DOHH2 (cell line): ENCODE results near the gene RNF180.
"Not testable (repeated sequence)": the region's sequence is repeated elsewhere in the genome, so short reads cannot be mapped to it uniquely, and the experiment has no call there.

ENCODE experiments used
- H3F3A ChIP-seq: fragments of 200-600 bp; sonication (generic), shearing (Covaris generic); 2 replicates; pipeline ENCODE4 v1.6.0; 2016; ENCODE audit warnings: antibody characterized with exemption, mild to moderate bottlenecking; ENCODE audit not compliant: control insufficient read depth, insufficient read depth
- H3K27ac ChIP-seq: fragments of 200-600 bp; sonication (generic); 2 replicates; pipeline ENCODE4 v1.5.1; 2014; ENCODE audit warnings: low read depth, mild to moderate bottlenecking, low read length, moderate library complexity
- H3K27me3 ChIP-seq: fragments of 200-600 bp; sonication (generic); 2 replicates; pipeline ENCODE4 v1.6.1; 2014; ENCODE audit warnings: mild to moderate bottlenecking, low read length, mixed read lengths; ENCODE audit not compliant: control insufficient read depth
- H3K36me3 ChIP-seq: fragments of 200-600 bp; sonication (generic); 2 replicates; pipeline ENCODE4 v1.6.1; 2014; ENCODE audit warnings: mild to moderate bottlenecking, low read length, moderate library complexity, mixed read lengths; ENCODE audit not compliant: control insufficient read depth
- H3K4me1 ChIP-seq: fragments of 200-600 bp; sonication (generic); 2 replicates; pipeline ENCODE4 v1.6.1; 2014; ENCODE audit warnings: mild to moderate bottlenecking, low read length, mixed read lengths; ENCODE audit not compliant: control insufficient read depth
- H3K4me2 ChIP-seq: fragments of 200-600 bp; sonication (generic); 2 replicates; pipeline ENCODE4 v1.6.0; 2014; ENCODE audit warnings: mild to moderate bottlenecking, low read length, moderate library complexity
- H3K4me3 ChIP-seq: fragments of 200-600 bp; sonication (generic); 2 replicates; pipeline ENCODE4 v1.5.1; 2014; ENCODE audit warnings: mild to moderate bottlenecking, low read length, mixed read lengths
- H3K79me2 ChIP-seq: fragments of 200-600 bp; sonication (generic); 2 replicates; pipeline ENCODE4 v1.6.1; 2014; ENCODE audit warnings: mild to moderate bottlenecking, low read length, mixed read lengths; ENCODE audit not compliant: control insufficient read depth
- H3K9me2 ChIP-seq: fragments of 200-600 bp; sonication (generic); replicated peaks from 2 replicates; pipeline ENCODE4 v1.6.1; 2014; ENCODE audit warnings: mild to moderate bottlenecking, low read length, mixed read lengths; ENCODE audit not compliant: control insufficient read depth
- H3K9me3 ChIP-seq: fragments of 200-600 bp; sonication (generic); 2 replicates; pipeline ENCODE4 v1.6.1; 2014; ENCODE audit warnings: antibody characterized with exemption, low read length, mixed read lengths; ENCODE audit not compliant: control insufficient read depth, insufficient read depth
- H4K20me1 ChIP-seq: fragments of 200-600 bp; sonication (generic); 2 replicates; pipeline ENCODE4 v1.6.0; 2014; ENCODE audit warnings: low read depth, mild to moderate bottlenecking, antibody characterized with exemption, low read length, moderate library complexity; ENCODE audit not compliant: control insufficient read depth, insufficient read depth
- EZH2phosphoT487 ChIP-seq: fragments of 200-600 bp; sonication (generic); IDR thresholded peaks from 2 replicates; pipeline ENCODE4 v1.6.1; 2017; ENCODE audit warnings: borderline replicate concordance, mild to moderate bottlenecking, antibody characterized with exemption, low read length, moderate library complexity, mixed read lengths
- TF ChIP-seq, protein P1 (sequence below): fragments of 200-600 bp; sonication (generic); IDR thresholded peaks from one replicate; pipeline ENCODE4 v1.5.1; 2014; ENCODE audit warnings: antibody characterized with exemption, mild to moderate bottlenecking, low read depth, low read length; ENCODE audit not compliant: poor library complexity, severe bottlenecking

Gene RNF180

DNA sequence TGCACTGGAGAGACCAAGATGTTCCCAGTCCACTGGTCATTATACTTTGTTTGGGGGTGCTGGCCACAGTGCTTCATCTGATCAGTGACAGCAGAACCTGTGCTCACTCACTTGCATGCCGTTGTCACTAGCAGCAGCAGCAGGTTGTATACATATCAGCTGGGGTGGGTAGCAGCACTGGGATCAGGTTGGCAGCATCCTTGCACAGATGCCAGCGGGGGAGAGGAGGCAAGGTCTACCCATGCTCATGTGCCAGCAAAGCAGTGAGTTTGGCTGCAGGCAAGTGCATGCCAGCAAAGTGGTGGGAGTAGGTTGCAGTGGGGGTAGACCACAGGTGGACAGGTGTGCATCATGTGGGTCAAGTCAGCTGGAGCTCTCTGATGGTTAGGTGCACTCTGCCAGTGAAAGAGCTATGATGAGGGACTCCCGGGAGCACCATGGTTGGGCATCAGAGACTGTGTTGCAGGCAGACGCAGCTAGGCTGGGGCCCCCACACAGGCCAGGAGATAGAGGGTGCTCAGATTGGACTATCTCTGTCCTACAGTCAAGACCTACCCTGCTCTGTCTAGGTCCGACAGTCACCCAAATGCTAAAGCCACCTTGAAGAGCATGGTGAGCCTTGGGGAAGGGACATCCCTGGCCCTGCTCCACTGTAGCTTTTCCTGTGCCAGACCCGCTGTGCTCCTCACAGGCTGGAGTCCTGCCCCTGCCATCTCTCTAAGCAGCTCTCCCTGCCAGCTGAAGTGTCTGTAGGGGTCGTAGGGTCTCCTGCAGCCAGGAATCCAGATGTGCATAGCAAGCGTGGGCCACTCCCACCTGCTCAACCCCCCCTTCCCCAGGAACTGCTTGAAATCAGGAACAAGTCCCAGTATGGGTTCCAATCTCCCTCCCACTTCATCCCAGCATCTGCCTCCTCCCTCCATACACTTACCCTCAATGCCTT is 119.8 kb downstream of the RNF180 start:
- H3K4me2 ChIP-seq: no peak overlapping the region
- no peaks in the 10 kb centered on the region for H3K79me2 ChIP-seq
- H3F3A ChIP-seq: no peaks in the 10 kb centered on the region
- no peaks in the 10 kb centered on the region; the same call in 1 of the 2 replicates for H3K9me3 ChIP-seq
- no peak overlapping the region for H3K27ac ChIP-seq
- H3K36me3 ChIP-seq: no peaks in the 10 kb centered on the region
- no peaks in the 10 kb centered on the region for H3K27me3 ChIP-seq
- H4K20me1 ChIP-seq: no peaks in the 10 kb centered on the region
- H3K4me3 ChIP-seq: no peak overlapping the region
- no peaks in the 10 kb centered on the region for H3K4me1 ChIP-seq
- TF ChIP-seq, protein P1, sequence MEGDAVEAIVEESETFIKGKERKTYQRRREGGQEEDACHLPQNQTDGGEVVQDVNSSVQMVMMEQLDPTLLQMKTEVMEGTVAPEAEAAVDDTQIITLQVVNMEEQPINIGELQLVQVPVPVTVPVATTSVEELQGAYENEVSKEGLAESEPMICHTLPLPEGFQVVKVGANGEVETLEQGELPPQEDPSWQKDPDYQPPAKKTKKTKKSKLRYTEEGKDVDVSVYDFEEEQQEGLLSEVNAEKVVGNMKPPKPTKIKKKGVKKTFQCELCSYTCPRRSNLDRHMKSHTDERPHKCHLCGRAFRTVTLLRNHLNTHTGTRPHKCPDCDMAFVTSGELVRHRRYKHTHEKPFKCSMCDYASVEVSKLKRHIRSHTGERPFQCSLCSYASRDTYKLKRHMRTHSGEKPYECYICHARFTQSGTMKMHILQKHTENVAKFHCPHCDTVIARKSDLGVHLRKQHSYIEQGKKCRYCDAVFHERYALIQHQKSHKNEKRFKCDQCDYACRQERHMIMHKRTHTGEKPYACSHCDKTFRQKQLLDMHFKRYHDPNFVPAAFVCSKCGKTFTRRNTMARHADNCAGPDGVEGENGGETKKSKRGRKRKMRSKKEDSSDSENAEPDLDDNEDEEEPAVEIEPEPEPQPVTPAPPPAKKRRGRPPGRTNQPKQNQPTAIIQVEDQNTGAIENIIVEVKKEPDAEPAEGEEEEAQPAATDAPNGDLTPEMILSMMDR: no peak
- TF ChIP-seq EZH2phosphoT487: no peak
- H3K9me2 ChIP-seq: no peaks in the 10 kb centered on the region

DNA sequence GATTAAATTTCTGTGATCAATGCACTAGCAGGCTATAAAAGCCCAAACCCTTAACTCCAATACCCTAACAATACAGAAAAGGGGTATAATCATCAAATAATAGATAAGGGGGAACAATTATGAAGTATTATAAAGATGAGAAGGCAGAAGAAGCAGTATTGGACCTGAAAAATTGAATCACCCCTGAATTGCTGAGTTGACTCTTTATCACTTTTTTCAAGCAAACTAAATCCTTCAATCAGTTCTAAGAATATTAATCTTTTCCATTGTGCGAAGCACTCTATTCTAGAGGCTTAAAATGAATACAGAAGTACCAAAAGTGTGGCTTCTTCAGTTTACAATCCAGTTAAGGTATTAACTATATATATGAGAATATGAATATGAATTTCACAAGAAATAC is 120.7 kb downstream of the RNF180 start:
- no peak overlapping the region for H3K27ac ChIP-seq
- no peaks in the 10 kb centered on the region for H3K79me2 ChIP-seq
- H3K36me3 ChIP-seq: no peaks in the 10 kb centered on the region
- no peaks in the 10 kb centered on the region for H3F3A ChIP-seq
- no peak overlapping the region for H3K4me2 ChIP-seq
- H3K27me3 ChIP-seq: no peaks in the 10 kb centered on the region
- H4K20me1 ChIP-seq: no peaks in the 10 kb centered on the region
- TF ChIP-seq, protein P1: no peak
- H3K9me2 ChIP-seq: no peaks in the 10 kb centered on the region
- no peaks in the 10 kb centered on the region for H3K4me1 ChIP-seq
- no peak overlapping the region for H3K4me3 ChIP-seq
- H3K9me3 ChIP-seq: no peaks in the 10 kb centered on the region; the same call in 1 of the 2 replicates

DNA sequence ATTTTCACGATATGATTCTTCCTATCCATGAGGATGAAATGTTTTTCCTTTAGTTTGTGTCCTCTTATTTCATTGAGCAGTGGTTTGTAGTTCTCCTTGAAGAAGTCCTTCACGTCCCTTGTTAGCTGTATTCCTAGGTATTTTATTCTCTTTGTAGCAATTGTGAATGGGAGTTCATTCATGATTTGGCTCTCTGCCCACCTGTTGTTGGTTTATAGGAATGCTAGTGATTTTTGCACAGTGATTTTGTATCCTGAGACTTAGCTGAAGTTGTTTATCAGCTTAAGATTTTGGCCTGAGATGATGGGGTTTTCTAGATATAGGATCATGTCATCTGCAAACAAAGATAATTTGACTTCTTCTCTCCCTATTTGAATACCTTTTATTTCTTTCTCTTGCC is 122.9 kb downstream of the RNF180 start:
- H3K9me3 ChIP-seq, H3F3A ChIP-seq, H3K27me3 ChIP-seq, H3K9me2 ChIP-seq, H3K4me3 ChIP-seq, H3K36me3 ChIP-seq, H3K4me2 ChIP-seq, H3K4me1 ChIP-seq, H3K27ac ChIP-seq, H4K20me1 ChIP-seq, H3K79me2 ChIP-seq: not testable (repeated sequence)

DNA sequence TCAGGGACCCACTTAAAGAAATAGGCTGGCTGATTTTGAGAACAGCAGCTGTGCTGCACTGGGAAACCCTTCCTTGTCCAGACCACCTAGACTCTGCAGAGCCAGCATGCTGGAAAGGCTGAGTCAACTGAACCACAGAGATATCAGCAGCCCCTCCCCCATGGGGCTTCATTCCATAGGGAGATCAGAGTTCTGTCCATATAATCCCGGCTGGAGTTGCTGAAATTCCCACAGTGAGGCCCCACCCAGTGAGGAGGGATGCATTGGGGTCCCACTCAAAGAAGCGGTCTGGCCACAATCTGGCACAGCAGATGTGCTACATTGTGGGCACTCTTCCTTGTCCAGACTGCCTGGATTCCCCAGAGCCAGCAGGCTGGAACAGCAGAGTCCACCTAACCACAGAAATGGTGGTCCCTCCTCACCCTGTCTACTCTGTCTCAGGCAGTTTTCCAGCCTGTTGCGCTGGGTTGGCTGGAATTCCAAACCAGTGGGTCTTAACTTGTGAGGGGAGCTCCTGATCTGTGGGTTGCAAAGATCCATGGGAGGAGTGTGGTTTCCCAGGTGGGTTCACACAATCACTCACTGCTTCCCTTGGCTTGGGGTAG is 127.1 kb downstream of the RNF180 start:
- Histone ChIP-seq H3K4me1 (no peaks in the 10 kb centered on the region), H3K9me2 (no peaks in the 10 kb centered on the region), H3K36me3 (no peaks in the 10 kb centered on the region), H3F3A (no peaks in the 10 kb centered on the region), H3K9me3 (no peaks in the 10 kb centered on the region), H3K4me3 (no peak overlapping the region), H3K79me2 (no peaks in the 10 kb centered on the region), H4K20me1 (no peaks in the 10 kb centered on the region), H3K27me3 (no peaks in the 10 kb centered on the region), H3K27ac (no peak overlapping the region), H3K4me2 (no peak overlapping the region)
- TF ChIP-seq, protein P1: no peak
- no peak for TF ChIP-seq EZH2phosphoT487
